22Rv1 (cell line): Measurements from ENCODE around the gene EML4.

Experiments
- H3K27ac ChIP-seq: fragments of 450-650 bp; 2 replicates; pipeline ENCODE4 v1.5.1; 2017
- ZFX ChIP-seq: fragments of 450-650 bp; IDR thresholded peaks from 2 replicates; pipeline ENCODE4 v1.6.1; 2017; ENCODE audit warnings: antibody characterized with exemption, borderline replicate concordance
- TF ChIP-seq, protein P1 (sequence below): fragments of 450-650 bp; IDR thresholded peaks from 2 replicates; pipeline ENCODE4 v1.5.1; 2017; ENCODE audit warnings: mild to moderate bottlenecking

The EML4 gene

DNA sequence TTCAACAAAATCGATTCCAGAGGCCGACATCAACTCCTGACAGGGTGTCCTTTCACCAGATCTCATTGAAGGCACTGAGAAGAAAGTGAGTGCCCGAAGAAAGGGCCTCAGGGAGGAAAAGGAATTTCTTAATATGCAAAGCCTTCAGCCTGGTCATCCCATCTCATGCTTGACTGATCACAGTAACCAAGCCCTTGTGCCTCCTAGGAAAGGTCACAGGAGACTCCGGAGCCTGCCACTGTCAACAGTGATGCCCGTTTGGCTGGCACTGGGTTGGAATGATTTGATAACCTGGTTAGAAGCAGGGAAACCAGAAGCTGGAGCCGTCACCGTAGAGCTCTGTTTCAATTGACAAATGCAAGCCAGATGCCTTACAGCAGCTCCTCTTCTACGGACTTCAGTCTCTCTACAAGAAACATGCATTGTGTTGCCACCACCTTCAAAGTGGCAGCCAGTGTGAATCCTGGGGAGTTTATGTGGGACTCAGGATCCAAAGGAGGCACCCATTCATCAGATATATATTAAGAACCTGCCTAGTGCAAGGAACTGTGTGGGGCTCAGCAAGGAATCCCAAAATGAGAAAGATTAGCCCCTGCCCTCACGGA, 167.3 kb downstream of the EML4 start:
- TF ChIP-seq, protein P1, sequence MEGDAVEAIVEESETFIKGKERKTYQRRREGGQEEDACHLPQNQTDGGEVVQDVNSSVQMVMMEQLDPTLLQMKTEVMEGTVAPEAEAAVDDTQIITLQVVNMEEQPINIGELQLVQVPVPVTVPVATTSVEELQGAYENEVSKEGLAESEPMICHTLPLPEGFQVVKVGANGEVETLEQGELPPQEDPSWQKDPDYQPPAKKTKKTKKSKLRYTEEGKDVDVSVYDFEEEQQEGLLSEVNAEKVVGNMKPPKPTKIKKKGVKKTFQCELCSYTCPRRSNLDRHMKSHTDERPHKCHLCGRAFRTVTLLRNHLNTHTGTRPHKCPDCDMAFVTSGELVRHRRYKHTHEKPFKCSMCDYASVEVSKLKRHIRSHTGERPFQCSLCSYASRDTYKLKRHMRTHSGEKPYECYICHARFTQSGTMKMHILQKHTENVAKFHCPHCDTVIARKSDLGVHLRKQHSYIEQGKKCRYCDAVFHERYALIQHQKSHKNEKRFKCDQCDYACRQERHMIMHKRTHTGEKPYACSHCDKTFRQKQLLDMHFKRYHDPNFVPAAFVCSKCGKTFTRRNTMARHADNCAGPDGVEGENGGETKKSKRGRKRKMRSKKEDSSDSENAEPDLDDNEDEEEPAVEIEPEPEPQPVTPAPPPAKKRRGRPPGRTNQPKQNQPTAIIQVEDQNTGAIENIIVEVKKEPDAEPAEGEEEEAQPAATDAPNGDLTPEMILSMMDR: no peak
- TF ChIP-seq ZFX: no peak
- no peak overlapping the region for H3K27ac ChIP-seq

DNA sequence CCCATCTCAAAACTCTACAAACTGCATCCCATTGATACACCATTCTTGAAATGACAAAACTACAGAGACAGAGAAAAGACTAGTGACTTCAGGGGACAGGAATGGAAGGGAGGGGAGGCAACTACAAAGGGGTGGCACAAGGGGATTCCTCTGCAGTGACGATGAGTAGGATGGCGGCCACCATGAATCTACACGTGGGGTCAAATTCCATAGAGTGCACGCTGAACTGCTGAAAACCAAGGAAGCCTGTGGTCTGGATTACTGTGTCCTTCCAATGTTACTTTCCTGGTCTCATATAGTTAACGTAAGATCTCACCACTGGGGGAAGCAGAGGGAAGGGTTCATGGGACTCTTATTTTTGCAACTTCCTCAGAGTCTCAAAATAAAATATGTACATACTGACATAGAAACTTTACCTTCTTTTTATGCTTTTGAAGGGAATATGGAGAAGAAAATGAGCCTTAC, 168.2 kb downstream of the EML4 start:
- no peak overlapping the region for H3K27ac ChIP-seq
- TF ChIP-seq ZFX: no peak
- TF ChIP-seq, protein P1: no peak

DNA sequence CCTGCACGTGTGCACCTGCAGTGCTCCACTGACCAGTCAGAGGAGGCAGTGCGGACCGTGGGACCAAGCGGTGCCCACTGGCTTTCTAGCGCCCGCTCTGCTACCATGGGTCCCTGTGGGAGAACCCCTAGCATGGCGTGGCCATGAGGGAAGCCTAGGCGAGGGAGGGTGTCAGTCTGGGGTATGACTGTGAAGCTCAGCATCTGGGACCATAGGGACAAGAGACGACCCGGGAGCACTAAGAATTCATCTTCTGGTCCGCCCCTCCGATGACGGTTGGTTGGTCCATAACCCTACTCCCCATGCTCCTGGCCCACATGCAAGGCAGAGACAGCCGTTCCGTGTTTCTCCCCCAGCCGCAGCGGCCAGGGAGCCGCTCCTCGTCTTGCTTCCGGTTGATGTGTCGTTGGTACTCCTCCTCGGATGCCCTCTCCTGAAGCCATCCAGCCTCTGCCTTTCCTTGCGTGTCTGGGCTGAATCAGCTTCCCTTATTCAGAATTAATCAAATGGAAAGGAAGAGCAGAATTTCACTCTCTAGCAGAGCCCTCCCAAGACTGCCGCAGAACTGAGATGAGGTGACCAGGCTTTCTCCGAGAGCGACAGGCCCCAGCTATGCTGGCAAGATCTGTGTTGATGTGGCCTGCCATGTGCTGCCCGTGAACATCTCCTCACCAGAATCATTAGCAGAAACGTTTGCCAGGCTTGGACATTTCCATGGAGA, 168.9 kb downstream of the EML4 start:
- TF ChIP-seq ZFX: no peak
- no peak overlapping the region for H3K27ac ChIP-seq

DNA sequence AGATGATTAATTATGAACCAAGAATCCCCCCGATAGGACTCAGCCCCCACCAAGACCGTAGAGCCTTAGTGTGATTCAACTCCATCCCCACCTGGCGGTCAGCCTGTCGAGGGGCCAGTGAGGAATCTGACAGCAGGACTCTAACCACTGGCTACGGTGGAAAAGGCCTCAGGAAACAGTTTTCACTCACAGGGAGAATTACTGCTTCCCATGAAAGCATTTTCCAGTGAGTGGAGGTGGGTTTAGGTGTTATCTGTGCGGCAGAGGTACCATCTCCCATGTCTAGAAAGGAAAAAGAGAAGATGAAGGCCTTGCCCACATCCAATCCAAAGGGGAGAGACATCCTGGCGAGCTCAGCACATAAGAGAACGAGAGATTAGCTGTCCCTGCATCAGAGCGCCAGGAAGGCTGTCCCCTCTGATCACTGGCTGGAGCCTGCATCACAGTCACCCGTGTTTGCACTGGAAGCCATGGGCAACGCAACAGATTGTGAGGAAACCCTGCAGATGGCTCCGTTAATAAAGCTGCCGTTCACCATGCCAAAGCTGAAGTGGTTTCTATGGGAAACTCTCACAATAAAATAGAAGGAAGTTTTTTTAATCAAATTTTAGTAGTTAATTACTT, 169.5 kb downstream of the EML4 start:
- no peak overlapping the region for H3K27ac ChIP-seq
- TF ChIP-seq, protein P1: no peak
- TF ChIP-seq ZFX: no peak

DNA sequence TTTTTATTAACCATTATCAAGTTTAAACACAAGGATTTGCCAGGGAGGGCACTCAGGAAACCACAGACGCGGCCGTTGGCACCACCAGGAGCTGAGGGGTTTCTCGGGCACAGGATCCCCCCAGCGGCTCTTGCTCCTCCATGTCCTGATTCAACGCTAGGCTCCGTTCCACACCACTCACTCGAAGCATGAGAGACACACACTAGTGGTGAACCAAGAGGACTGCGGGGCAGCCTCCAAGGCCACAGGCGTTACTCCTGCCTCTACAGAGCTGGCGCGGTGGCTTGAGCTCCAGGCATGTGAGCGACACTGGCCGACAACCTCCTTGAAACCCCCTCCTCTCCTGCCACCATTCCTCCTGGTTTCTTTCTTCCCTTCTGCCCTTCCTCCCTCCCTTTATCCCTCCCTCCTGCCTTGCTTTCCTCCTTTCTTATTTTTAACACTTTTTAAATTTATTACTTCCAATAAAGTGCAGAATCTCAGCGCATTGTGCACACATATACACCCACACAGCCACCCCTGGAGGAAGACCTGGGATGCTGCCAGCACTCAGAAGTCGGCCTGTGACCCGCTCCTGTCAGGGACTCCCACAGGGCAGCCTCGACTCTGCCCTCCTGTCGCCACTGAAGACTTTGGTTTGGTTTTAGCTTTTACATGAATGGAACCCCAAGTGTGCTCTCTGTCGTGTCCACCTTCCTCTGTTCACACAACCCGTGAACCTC, 170.2 kb downstream of the EML4 start:
- TF ChIP-seq, protein P1: no peak
- no peak for TF ChIP-seq ZFX
- H3K27ac ChIP-seq: no peak overlapping the region

DNA sequence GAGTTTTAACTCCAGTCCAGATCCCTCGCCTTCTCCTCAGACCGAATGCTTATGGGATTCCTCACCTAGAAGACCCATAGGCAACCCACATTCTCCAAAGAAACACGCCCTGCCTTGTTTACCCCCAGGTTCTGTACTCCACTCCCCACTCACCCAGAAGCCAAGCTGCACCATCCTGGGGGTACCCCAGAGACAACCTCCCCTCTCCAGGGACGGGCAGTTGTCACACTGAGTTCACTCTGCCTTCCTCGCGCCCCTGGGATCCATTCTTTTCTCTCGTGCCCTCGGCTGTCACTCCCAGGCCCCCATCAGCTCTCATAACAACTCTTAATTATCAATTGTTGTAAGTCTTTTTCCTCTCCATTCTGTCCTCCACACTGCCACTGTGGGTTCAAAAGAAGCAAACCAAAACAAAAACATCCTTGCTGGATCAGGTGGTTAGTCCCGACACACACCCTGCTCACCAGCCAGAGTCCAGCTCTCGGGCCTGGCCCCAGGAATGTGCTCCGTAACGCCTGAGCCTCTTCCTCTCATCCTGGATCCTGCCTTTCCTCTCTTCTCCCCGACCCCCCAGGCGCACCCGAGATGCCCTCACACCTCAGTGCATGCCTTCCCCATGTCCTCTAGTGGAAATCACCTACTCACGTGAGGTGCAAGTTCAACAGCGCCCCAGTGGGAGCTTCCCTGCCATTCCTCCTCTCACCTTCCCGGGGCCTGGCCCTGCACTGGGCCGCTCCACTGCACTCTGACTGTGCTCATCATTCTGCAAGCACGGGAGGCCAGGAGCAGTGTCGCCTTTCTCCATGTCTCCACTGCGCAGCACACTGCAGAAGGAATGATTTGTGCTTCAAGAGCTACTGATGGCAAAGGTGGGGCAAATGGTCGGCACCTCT, 171.1 kb downstream of the EML4 start:
- no peak overlapping the region for H3K27ac ChIP-seq
- TF ChIP-seq ZFX: no peak
- TF ChIP-seq, protein P1: no peak
